GM12873 (cell line): ENCODE results near the gene PES1.

Experiments
- CTCF ChIP-seq: IDR thresholded peaks from 2 replicates; pipeline ENCODE4 v1.5.1; 2012; ENCODE audit warnings: low read depth, mild to moderate bottlenecking, moderate library complexity, low read length, control low read depth; ENCODE audit not compliant: insufficient read depth; ENCODE audit errors: missing control alignments

PES1 gene

GRCh38 chr22:30572840-30573593 lies 18.7 kb downstream of the PES1 start:
- TF ChIP-seq CTCF = no peak

- no peak for TF ChIP-seq CTCF
Observed at GRCh38 chr22:30572210-30572609, 19.5 kb downstream of the PES1 start.

- no peak for TF ChIP-seq CTCF
Observed at GRCh38 chr22:30569674-30570202, 22.0 kb downstream of the PES1 start.

- no peak for TF ChIP-seq CTCF
Observed at GRCh38 chr22:30568137-30568805, 23.4 kb downstream of the PES1 start.

GRCh38 chr22:30566125-30566524 lies 25.6 kb downstream of the PES1 start:
- TF ChIP-seq CTCF = no peak

GRCh38 chr22:30565341-30565740 lies 26.4 kb downstream of the PES1 start:
- no peak for TF ChIP-seq CTCF

- no peak for TF ChIP-seq CTCF
Observed at GRCh38 chr22:30564761-30565119, 27.0 kb downstream of the PES1 start.
